Measurements from ENCODE around the gene NCAN.

NCAN gene

DNA sequence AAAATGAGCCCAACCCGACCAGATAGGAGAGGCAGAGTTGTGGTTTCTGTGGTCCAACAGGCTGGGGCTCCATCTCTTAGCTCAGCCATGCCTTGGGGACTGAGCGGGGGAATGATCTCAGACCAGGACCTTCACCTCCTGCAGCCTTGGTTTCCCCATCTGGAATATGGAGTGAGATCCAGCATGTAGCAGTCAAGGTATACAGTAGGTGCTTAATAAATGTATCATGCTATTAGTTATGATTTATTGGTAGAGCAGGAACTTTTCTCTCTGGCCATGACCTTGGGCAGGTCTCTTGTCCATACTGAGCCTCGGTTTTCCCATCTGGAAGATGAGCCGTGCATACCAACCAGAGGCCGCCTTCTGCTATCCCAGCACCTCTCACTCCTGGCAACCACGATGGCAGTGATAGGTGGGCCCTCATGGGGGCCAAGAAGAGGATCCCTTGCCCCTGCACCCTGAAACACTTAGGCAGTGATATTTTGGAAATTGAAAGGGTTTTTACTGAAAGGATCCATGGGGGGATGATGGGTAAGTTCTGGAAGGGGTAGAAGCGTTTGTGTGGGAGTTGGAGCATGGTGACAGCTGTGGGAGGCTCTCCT, 52.2 kb downstream of the NCAN start:
- H3K27me3 ChIP-seq (ENCODE audit: insufficient read depth, poor library complexity, severe bottlenecking): peaks cover 18% of the 10 kb centered on the region
- H3K4me3 ChIP-seq (replicated peaks; ENCODE audit: insufficient read depth, low read length): no peak overlapping the region
- TF ChIP-seq, protein P1, sequence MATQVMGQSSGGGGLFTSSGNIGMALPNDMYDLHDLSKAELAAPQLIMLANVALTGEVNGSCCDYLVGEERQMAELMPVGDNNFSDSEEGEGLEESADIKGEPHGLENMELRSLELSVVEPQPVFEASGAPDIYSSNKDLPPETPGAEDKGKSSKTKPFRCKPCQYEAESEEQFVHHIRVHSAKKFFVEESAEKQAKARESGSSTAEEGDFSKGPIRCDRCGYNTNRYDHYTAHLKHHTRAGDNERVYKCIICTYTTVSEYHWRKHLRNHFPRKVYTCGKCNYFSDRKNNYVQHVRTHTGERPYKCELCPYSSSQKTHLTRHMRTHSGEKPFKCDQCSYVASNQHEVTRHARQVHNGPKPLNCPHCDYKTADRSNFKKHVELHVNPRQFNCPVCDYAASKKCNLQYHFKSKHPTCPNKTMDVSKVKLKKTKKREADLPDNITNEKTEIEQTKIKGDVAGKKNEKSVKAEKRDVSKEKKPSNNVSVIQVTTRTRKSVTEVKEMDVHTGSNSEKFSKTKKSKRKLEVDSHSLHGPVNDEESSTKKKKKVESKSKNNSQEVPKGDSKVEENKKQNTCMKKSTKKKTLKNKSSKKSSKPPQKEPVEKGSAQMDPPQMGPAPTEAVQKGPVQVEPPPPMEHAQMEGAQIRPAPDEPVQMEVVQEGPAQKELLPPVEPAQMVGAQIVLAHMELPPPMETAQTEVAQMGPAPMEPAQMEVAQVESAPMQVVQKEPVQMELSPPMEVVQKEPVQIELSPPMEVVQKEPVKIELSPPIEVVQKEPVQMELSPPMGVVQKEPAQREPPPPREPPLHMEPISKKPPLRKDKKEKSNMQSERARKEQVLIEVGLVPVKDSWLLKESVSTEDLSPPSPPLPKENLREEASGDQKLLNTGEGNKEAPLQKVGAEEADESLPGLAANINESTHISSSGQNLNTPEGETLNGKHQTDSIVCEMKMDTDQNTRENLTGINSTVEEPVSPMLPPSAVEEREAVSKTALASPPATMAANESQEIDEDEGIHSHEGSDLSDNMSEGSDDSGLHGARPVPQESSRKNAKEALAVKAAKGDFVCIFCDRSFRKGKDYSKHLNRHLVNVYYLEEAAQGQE (IDR thresholded peaks at IDR 0.05; ENCODE audit: insufficient replicate concordance, low read depth): no peak
- TF ChIP-seq, protein P2, sequence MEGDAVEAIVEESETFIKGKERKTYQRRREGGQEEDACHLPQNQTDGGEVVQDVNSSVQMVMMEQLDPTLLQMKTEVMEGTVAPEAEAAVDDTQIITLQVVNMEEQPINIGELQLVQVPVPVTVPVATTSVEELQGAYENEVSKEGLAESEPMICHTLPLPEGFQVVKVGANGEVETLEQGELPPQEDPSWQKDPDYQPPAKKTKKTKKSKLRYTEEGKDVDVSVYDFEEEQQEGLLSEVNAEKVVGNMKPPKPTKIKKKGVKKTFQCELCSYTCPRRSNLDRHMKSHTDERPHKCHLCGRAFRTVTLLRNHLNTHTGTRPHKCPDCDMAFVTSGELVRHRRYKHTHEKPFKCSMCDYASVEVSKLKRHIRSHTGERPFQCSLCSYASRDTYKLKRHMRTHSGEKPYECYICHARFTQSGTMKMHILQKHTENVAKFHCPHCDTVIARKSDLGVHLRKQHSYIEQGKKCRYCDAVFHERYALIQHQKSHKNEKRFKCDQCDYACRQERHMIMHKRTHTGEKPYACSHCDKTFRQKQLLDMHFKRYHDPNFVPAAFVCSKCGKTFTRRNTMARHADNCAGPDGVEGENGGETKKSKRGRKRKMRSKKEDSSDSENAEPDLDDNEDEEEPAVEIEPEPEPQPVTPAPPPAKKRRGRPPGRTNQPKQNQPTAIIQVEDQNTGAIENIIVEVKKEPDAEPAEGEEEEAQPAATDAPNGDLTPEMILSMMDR (IDR thresholded peaks at IDR 0.05; ENCODE audit: insufficient read depth, low read length): no peak
- no peak for TF ChIP-seq POLR2AphosphoS5 (IDR thresholded peaks at IDR 0.05; ENCODE audit: low read depth)
- no peak for TF ChIP-seq GABPA (IDR thresholded peaks at IDR 0.05; ENCODE audit: low read depth)
- no peak for TF ChIP-seq SPI1 (IDR thresholded peaks at IDR 0.05; ENCODE audit: borderline replicate concordance, low read depth)
- no peak overlapping the region for H3K27ac ChIP-seq (replicated peaks)
- DNase-seq (ENCODE audit: low read depth in 1 of 2, low spot score in 1 of 2): no peak

DNA sequence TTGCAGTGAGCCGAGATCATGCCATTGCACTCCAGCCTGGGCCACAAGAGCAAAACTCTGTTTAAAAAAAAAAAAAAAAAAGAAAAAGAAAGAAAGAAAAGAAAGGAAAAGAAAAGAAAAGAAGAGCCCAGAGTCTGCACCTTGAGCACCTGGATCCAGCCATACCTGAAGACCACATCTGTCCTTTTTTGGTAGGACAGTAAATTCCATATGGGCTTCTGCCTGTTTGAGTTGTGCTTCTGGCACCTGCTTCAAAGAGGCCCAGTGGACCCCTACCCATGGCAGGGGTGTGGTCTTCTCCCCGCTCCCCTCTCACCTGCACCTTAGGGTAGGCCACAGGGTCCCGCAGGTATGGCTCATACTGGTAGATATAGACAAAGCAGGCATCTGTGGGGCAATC, 55.5 kb downstream of the NCAN start:
- Histone ChIP-seq H3K27me3 (ENCODE audit: insufficient read depth, poor library complexity, severe bottlenecking) (peaks cover 11% of the 10 kb centered on the region), H3K27ac (replicated peaks) (no peak overlapping the region), H3K4me3 (replicated peaks; ENCODE audit: insufficient read depth, low read length) (no peak overlapping the region)
- TF ChIP-seq GABPA (IDR thresholded peaks at IDR 0.05; ENCODE audit: low read depth): no peak
- TF ChIP-seq, protein P1 (IDR thresholded peaks at IDR 0.05; ENCODE audit: insufficient replicate concordance, low read depth): no peak
- TF ChIP-seq, protein P2 (IDR thresholded peaks at IDR 0.05; ENCODE audit: insufficient read depth, low read length): no peak
- no peak for TF ChIP-seq POLR2AphosphoS5 (IDR thresholded peaks at IDR 0.05; ENCODE audit: low read depth)
- no peak for TF ChIP-seq SPI1 (IDR thresholded peaks at IDR 0.05; ENCODE audit: borderline replicate concordance, low read depth)
- DNase-seq (ENCODE audit: low read depth in 1 of 2, low spot score in 1 of 2): no peak

DNA sequence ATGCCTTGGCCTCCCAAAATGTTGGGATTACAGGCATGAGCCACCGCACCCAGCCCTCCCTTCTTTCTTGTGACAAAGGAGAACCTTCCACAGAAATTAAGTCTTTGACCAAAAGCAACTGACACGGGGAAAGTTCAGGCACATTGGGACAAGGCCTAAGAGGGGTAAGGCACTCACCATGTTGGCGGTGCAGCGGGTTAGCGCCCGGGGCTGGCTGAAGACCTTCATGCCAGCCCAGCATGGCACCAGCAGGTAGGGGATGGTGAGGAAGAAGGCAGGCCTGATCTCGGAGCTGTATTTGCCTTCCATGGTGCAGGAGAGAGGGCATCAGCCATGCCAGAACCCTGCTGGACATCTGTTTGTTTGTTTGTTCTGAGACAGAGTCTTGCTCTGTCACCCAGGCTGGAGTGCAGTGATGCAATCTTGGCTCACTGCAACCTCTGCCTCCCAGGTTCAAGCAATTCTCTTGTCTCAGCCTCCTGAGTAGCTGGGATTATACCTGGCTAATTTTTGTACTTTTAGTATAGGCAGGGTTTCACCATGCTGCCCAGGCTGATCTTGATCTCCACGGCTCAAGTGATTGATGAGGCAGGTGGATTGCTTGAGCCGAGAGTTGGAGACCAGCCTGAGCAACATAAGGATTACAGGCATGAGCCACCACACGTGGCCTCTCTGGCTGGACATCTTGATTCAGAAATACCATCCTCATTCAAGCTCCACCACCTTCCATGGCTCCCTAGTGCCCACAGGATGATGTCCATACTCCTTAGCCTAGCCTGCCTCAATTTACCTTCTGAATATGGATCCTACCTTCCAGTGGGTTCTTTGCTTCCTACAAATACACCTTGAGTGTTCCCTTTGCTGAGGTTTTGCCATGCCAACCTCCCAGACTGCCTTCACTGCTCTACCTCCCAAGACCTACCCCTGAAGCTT, 57.0 kb downstream of the NCAN start:
- no peak overlapping the region for H3K27ac ChIP-seq (replicated peaks)
- H3K4me3 ChIP-seq (replicated peaks; ENCODE audit: insufficient read depth, low read length): no peak overlapping the region
- TF ChIP-seq SPI1 (IDR thresholded peaks at IDR 0.05; ENCODE audit: borderline replicate concordance, low read depth) (no peak), GABPA (IDR thresholded peaks at IDR 0.05; ENCODE audit: low read depth) (no peak), POLR2AphosphoS5 (IDR thresholded peaks at IDR 0.05; ENCODE audit: low read depth) (no peak)
- TF ChIP-seq, protein P1 (IDR thresholded peaks at IDR 0.05; ENCODE audit: insufficient replicate concordance, low read depth): no peak
- TF ChIP-seq, protein P2 (IDR thresholded peaks at IDR 0.05; ENCODE audit: insufficient read depth, low read length): no peak
- H3K27me3 ChIP-seq (ENCODE audit: insufficient read depth, poor library complexity, severe bottlenecking): no peaks in the 10 kb centered on the region
- no peak for DNase-seq (ENCODE audit: low read depth in 1 of 2, low spot score in 1 of 2)

Measured in HL-60 (cell line).